Panc1 (cell line): ENCODE measurements around the gene CCDC107. TPM values are rescaled to one million over a fixed set of nuclear protein-coding genes. Genes with fewer than 3 reads are reported as not detected.

ENCODE experiments used
- ATAC-seq: fragments of 200-7000 bp; cut with Tn5 transposase; 2 replicates; pipeline ENCODE4 v1.9.1; 2020; ENCODE audit warnings: mild to moderate bottlenecking, moderate library complexity
- BruUV-seq: library from RNA; stranded (reverse); fragments of 400-500 nt; replicated peaks from 2 replicates; lab custom pipeline; 2021; lab: Mats Ljungman, UMichigan
- CTCF ChIA-PET: fragments of 300-600 bp; sonication (Branson Sonifier 250); formaldehyde crosslinking; loops from one replicate; lab custom pipeline; 2022; ENCODE audit warnings: antibody characterized with exemption; lab: Charles Lee
- POLR2A ChIA-PET: fragments of 300-600 bp; sonication (Branson Sonifier 250); formaldehyde crosslinking; loops from one replicate; lab custom pipeline; 2022; ENCODE audit warnings: antibody characterized with exemption; lab: Charles Lee
- DNase-seq: peaks from one replicate; pipeline ENCODE4 v3.0.0-alpha.2; 2010; ENCODE audit warnings: low read depth, low spot score
- H3K27ac ChIP-seq: 2 replicates; pipeline ENCODE4 v1.5.1; 2011; ENCODE audit warnings: mild to moderate bottlenecking, low read length, inconsistent platforms
- H3K27me3 ChIP-seq: fragments of 200-500 bp; sonication (Bioruptor generic); 2 replicates; pipeline ENCODE4 v1.6.0; 2014; ENCODE audit warnings: low read length, inconsistent platforms; ENCODE audit not compliant: control insufficient read depth, insufficient read depth
- H3K36me3 ChIP-seq: fragments of 200-500 bp; sonication (Bioruptor generic); 2 replicates; pipeline ENCODE4 v1.5.1; 2014; ENCODE audit warnings: inconsistent platforms, mild to moderate bottlenecking, low read length, moderate library complexity; ENCODE audit not compliant: control insufficient read depth, insufficient read depth
- H3K4me1 ChIP-seq: 2 replicates; pipeline ENCODE4 v1.5.1; 2011; ENCODE audit warnings: inconsistent platforms, mild to moderate bottlenecking, low read length, moderate library complexity; ENCODE audit not compliant: control insufficient read depth, insufficient read depth
- H3K4me3 ChIP-seq, 2 experiments: 2 replicates each; pipeline ENCODE4 v1.5.1; 2011 to 2012; ENCODE audit warnings: low read depth in 2 of 2, low read length in 2 of 2, mild to moderate bottlenecking in 2 of 2, inconsistent platforms in 1 of 2, moderate library complexity in 1 of 2
- H3K9me3 ChIP-seq: fragments of 200-500 bp; sonication (Bioruptor generic); 2 replicates; pipeline ENCODE4 v1.5.1; 2014; ENCODE audit warnings: low read depth, mild to moderate bottlenecking, inconsistent platforms, low read length, moderate library complexity; ENCODE audit not compliant: control insufficient read depth, insufficient read depth
- POLR2AphosphoS5 ChIP-seq: IDR thresholded peaks from 2 replicates; pipeline ENCODE4 v1.6.1; 2012; ENCODE audit warnings: mild to moderate bottlenecking, low read depth, low read length, moderate library complexity
- SIN3A ChIP-seq: IDR thresholded peaks from 2 replicates; pipeline ENCODE4 v1.6.1; 2012; ENCODE audit warnings: low read depth, mild to moderate bottlenecking, low read length, moderate library complexity, borderline replicate concordance; ENCODE audit not compliant: insufficient read depth
- TCF7L2 ChIP-seq: IDR thresholded peaks from 2 replicates; pipeline ENCODE4 v1.6.1; 2011; ENCODE audit warnings: mild to moderate bottlenecking, low read depth, low read length, inconsistent platforms
- in situ Hi-C: cut with HindIII; loops from 2 replicates; pipeline ENCODE4 v1.10.0; 2016; ENCODE audit warnings: low sequenced_read_pairs, low pct_unique_long_range_greater_than_20kb
- intact Hi-C: fragments of 100-400 bp; cut with micrococcal nuclease; formaldehyde crosslinking; loops from one replicate; pipeline ENCODE4 v1.10.0; 2022; ENCODE audit not compliant: unreplicated experiment
- total RNA-seq: library from RNA; stranded (reverse); gene quantifications from one replicate; pipeline ENCODE4 v1.2.1, GENCODE V29; 2021; ENCODE audit not compliant: unreplicated experiment
- TF ChIP-seq, protein P1 (sequence below), 2 experiments: IDR thresholded peaks; 2 replicates each; pipeline ENCODE4 v1.6.1; 2011 to 2012; ENCODE audit warnings: low read depth in 2 of 2, control low read depth in 1 of 2, low read length in 1 of 2, mild to moderate bottlenecking in 1 of 2, moderate library complexity in 1 of 2; ENCODE audit not compliant: insufficient read depth in 1 of 2
- TF ChIP-seq, protein P2 (sequence below): fragments of 450-650 bp; IDR thresholded peaks from 2 replicates; pipeline ENCODE4 v1.5.1; 2017; ENCODE audit warnings: mild to moderate bottlenecking

Gene CCDC107
- total RNA-seq, 1 experiment from 2014 or later: 39.9 TPM

DNA sequence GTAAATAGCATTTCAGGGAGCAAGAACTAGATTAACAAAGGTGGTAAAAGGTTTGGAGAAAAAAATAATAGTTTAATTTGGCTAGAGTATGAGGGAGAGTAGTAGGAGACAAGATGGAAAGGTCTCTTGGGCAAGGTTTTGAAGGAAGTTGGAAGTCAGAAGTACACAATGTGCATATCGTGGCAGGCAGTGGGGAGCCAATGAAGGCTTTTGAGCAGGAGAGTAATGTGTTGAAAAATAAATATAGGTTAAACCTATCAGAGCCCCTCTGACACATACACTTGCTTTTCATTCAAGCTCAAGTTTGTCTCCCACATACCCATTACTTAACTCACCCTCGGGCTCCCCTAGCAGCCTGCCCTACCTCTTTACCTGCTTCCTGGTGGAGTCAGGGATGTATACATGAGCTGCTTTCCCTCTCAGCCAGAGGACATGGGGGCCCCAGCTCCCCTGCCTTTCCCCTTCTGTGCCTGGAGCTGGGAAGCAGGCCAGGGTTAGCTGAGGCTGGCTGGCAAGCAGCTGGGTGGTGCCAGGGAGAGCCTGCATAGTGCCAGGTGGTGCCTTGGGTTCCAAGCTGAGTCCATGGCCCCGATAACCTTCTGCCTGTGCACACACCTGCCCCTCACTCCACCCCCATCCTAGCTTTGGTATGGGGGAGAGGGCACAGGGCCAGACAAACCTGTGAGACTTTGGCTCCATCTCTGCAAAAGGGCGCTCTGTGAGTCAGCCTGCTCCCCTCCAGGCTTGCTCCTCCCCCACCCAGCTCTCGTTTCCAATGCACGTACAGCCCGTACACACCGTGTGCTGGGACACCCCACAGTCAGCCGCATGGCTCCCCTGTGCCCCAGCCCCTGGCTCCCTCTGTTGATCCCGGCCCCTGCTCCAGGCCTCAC is 15.3 kb downstream of the CCDC107 start, which contains the start of gene CA9:
Gene CA9 (plus strand): TSS at position 797 of the 893 bp plus-strand sequence. CDS start 32 bp downstream, at position 829.
- TF ChIP-seq POLR2AphosphoS5 (no peak), TCF7L2 (no peak), SIN3A (no peak)
- TF ChIP-seq, protein P1, sequence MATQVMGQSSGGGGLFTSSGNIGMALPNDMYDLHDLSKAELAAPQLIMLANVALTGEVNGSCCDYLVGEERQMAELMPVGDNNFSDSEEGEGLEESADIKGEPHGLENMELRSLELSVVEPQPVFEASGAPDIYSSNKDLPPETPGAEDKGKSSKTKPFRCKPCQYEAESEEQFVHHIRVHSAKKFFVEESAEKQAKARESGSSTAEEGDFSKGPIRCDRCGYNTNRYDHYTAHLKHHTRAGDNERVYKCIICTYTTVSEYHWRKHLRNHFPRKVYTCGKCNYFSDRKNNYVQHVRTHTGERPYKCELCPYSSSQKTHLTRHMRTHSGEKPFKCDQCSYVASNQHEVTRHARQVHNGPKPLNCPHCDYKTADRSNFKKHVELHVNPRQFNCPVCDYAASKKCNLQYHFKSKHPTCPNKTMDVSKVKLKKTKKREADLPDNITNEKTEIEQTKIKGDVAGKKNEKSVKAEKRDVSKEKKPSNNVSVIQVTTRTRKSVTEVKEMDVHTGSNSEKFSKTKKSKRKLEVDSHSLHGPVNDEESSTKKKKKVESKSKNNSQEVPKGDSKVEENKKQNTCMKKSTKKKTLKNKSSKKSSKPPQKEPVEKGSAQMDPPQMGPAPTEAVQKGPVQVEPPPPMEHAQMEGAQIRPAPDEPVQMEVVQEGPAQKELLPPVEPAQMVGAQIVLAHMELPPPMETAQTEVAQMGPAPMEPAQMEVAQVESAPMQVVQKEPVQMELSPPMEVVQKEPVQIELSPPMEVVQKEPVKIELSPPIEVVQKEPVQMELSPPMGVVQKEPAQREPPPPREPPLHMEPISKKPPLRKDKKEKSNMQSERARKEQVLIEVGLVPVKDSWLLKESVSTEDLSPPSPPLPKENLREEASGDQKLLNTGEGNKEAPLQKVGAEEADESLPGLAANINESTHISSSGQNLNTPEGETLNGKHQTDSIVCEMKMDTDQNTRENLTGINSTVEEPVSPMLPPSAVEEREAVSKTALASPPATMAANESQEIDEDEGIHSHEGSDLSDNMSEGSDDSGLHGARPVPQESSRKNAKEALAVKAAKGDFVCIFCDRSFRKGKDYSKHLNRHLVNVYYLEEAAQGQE (IDR thresholded peaks at IDR 0.05; ENCODE audit: insufficient read depth in 1 of 2, low read depth in 2 of 2, low read length in 1 of 2): no peak
- TF ChIP-seq, protein P2, sequence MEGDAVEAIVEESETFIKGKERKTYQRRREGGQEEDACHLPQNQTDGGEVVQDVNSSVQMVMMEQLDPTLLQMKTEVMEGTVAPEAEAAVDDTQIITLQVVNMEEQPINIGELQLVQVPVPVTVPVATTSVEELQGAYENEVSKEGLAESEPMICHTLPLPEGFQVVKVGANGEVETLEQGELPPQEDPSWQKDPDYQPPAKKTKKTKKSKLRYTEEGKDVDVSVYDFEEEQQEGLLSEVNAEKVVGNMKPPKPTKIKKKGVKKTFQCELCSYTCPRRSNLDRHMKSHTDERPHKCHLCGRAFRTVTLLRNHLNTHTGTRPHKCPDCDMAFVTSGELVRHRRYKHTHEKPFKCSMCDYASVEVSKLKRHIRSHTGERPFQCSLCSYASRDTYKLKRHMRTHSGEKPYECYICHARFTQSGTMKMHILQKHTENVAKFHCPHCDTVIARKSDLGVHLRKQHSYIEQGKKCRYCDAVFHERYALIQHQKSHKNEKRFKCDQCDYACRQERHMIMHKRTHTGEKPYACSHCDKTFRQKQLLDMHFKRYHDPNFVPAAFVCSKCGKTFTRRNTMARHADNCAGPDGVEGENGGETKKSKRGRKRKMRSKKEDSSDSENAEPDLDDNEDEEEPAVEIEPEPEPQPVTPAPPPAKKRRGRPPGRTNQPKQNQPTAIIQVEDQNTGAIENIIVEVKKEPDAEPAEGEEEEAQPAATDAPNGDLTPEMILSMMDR: no peak
- Histone ChIP-seq H3K4me1 (no peaks in the 10 kb centered on the region; the same call in 1 of the 2 replicates), H3K27me3 (no peaks in the 10 kb centered on the region), H3K27ac (no peak within 1 kb of the TSS), H3K36me3 (no peaks in the 10 kb centered on the region), H3K4me3 (no peak within 1 kb of the TSS), H3K9me3 (no peaks in the 10 kb centered on the region)
- ChIA-PET POLR2A (interaction anchor here (0.5 kb wide), 2 partner anchors 13 to 46 kb away, joined by 3 to 10 read pairs; no protein-coding TSS in a partner anchor), CTCF (interaction anchor here (1.4 kb wide), 1 partner anchor 10 kb away, joined by 5 read pairs; no protein-coding TSS in a partner anchor)
- intact Hi-C loops: no loop called here
- peak; percentile 8; the same call in 1 of the 2 replicates for ATAC-seq
- no TSS peak for BruUV-seq
- DNase-seq: no peak
- in situ Hi-C loops: no loop called here

DNA sequence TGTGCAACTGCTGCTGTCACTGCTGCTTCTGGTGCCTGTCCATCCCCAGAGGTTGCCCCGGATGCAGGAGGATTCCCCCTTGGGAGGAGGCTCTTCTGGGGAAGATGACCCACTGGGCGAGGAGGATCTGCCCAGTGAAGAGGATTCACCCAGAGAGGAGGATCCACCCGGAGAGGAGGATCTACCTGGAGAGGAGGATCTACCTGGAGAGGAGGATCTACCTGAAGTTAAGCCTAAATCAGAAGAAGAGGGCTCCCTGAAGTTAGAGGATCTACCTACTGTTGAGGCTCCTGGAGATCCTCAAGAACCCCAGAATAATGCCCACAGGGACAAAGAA is 15.9 kb downstream of the CCDC107 start:
- intact Hi-C loops (no loop called here), in situ Hi-C loops (no loop called here)
- POLR2A ChIA-PET: interaction anchor here (0.5 kb wide), 1 partner anchor 12 kb away, joined by 3 read pairs; no protein-coding TSS in a partner anchor
- ATAC-seq (no peak), DNase-seq (no peak)
- CTCF ChIA-PET: interaction anchor here (0.7 kb wide), 1 partner anchor 16 kb away, joined by 3 read pairs; the partner anchor contains the start of genes CCDC107 and RMRP
- BruUV-seq: no TSS peak
- no peaks in the 10 kb centered on the region for H3K27me3 ChIP-seq
- H3K4me3 ChIP-seq: no peak overlapping the region
- TF ChIP-seq SIN3A (no peak), TCF7L2 (no peak)
- TF ChIP-seq, protein P2: no peak
- no peaks in the 10 kb centered on the region; the same call in 1 of the 2 replicates for H3K4me1 ChIP-seq
- H3K9me3 ChIP-seq: no peaks in the 10 kb centered on the region
- H3K27ac ChIP-seq: no peak overlapping the region
- H3K36me3 ChIP-seq: no peaks in the 10 kb centered on the region
